ENCODE measurements around the gene EVL.
"Not testable (repeated sequence)": the region's sequence is repeated elsewhere in the genome, so short reads cannot be mapped to it uniquely, and the experiment has no call there.

EVL gene

DNA sequence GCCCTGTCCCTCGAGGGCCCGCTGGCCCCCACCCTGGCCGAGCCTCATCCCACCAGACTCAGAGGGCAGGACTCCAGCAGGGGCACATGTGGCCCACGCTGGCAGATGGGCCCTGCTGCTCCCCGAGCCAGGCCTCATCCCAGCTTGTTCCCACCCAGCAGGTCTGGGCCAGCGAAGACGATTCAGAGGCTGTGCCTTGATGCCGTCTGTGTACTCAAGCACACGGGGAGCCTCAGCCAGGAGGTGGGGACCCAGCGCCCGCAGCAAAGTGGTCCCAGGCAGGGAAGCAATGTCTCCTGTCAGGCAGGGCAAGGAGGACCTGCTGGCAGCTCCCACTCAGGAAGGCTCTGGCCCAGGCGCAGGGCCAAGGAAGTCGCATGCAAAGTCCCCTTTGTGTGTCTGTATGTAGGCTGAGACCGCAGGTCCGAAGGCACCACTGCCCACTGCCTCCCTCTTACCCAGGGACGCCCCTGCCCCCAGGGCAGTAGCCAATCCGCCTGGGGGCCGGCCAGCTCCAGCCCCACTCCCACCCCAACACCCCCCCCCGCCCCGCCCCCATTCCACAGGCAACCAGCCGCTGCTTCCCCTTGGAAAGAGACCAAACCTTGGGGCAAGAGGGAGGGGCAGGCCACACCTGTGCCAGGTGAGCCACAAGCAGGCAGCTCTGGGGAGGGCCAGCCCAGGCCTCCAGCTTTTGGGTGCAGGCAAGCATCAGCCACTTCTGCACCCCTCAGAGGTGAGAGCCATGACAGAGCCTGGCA, 84.8 kb downstream of the EVL start:
- DNase-seq = no peak

DNA sequence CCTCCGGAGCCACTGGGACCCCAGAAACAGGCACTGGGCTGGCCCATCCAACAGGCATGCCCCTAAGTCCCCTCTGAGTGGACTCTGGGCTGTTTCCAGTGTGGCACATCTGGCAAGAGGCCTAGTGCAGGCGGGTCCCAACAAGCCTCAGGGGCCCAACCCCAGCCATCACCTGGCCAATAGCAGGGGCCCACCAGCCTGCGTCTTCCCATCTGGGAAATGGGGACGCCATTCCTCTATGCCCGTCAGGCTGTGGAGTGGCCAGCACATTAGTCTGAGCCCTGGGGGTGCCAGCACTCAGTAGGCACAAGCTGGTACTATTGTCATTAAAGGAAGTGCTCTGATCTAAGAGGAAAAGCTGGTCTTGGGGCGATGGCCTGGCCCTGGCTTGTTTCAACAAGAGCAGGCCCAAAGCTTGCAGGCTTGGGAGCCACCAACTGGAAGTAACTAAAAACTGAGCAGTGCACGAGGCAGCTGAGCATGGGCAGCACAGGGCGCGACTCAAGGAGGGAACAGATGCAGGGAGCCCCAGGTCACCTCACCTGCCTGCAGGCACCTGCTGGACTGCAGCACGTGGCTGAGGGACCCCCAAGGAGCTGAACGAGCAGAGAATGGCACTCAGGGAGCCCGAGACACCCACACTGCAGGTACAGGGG, 85.8 kb downstream of the EVL start:
- no peak for DNase-seq

DNA sequence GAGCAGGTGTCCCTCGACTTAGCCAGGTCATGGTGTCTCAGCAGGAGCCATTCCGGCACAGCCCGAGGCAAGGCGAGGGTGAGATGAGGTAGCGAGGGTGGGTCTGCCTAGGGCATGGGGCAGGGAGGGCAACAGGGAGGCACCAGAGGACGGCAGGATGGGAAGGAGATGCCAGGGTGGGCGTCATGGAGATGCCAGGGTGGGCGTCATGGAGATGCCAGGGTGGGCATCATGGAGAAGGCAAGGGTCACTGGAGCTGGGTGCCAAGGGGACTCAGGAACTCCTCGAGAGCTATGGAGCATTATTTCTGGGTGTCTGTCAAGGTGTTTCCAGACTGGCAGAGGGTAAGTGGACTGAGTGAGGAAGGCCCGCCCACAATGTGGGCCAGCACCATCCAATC, 86.9 kb downstream of the EVL start:
- no peak for DNase-seq

DNA sequence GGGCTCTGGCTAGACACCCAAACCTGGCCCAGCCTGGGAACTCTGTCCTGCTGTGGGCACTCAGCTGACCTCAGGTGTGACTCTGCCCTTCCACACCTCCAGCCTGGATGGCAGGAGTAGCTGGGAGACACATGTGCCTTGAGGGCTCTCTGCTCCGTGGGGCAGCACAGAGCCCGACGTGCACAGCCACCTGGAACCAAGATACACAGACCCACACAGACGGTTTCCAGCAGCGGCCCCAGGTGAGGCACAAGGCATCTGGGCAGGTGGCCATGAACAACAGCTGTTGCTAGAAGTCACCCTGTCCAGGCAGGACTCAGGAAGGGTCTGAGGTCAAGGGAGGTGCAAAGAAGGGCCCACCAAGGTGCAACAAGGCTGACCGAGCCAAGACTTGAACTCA, 88.3 kb downstream of the EVL start:
- DNase-seq = no peak

DNA sequence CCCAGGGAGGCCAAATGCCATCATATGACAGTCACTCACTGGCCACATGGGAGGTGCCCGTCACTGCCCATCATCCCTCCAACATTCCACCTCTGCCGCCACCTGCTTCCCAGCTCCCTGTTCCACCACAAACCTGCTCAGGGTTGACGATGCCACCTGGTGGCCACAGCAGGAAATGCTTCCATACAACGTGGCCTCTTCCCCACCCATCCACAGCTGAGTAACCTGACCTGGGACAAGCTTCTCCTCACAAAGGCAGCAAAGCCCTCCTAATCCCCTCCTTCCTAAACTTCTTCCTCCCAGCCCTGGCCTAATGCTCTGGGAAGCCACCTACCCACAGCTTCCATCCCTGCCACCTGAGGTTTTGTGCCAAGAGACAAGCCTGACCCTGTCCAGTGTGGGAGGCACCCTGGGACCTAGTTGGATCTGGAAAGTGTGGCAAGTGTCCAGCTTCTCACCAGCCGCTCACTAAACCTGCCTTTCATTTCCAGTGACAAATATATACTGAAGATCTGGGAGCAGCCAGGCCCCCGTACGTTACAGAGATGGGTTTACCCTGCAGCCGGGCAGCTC, 89.9 kb downstream of the EVL start:
- peak; percentile 85 for DNase-seq

DNA sequence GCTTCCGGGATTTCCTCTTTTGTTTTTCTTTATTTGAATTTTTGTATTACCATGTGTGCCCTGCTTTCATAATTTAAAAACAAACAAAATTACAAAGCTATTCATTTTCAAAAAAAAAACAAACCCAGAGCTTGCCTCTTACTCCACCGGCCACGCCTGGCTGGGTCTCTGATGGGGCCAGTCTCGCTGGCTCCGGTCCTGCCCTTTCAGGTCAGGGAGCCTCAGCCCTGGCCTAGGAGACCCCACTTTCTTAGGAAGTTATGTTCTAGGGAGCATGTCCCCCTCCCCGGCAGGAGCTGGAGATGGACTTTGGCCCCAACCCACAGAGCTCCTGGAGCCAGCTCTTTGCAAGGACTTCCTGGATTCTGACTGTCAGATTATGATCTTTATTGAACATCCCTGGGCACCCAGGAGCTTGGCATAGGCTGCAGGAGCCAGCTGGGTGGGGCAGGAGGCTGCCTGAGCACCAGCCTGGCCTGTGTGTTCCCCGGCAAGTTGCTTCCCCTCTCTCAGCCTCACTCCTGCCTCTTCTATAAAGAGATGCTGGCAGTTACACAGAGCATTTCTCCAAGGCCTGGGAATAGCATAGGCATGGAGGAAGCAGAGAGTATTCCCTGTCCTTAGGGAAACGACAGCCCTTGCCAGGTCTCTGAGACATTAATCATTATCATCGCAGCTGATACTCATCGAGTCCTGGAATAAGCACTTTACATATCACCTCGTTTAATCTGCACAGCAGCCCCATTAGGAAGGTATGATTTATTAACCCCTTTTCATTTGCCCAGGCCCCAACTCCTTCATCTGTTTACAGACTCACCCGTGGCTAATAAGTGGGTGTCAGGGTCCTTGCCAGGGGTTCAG, 90.8 kb downstream of the EVL start:
- no peak for DNase-seq

DNA sequence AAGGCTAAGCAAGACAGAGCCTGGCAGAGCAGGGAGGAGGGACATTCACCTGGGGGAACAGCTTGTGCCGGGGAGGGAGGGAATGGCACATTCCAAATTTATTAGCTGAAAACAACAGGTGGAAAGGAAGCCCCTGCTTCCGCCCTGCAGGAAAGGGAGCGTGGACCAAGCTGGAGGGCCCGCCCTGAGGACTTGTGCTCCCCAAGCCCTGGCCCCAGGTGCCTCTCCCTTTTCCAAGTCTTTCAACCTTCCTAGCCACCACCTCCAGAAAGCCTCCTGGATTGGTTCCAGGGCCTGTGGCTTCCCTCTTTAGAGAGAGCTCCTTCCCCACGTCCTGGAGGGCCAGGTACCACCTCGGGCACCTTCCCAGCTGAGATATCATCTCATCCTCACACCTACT, 91.6 kb downstream of the EVL start:
- DNase-seq = no peak

DNA sequence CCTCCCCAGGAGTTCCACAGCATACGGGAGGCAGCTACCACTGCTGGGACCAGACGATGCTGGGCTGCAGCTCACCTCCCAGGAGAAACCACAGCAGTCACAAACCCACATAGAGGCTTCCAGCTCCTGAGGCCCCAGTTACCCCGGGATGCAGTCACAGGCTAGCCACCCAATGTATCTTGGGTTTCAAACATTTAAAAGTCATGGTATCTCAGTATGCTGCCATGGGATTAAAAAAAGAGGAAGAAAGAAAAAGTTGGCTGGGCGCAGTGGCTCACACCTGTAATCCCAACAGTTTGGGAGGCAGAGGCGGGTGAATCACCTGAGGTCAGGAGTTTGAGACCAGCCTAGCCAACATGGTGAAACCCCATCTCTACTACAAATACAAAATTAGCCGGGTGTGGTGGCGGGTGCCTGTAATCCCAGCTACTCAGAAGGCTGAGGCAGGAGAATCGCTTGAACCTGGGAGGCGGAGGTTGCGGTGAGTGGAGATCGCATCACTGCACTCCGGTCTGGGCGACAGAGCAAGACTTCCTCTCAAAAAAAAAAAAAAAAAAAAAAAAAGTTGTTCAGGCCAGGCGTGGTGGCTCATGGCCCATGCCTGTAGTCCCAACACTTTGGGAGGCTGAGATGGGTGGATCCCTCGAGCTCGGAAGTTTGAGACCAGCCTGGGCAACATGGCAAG, 92.5 kb downstream of the EVL start:
- DNase-seq = not testable (repeated sequence)

DNA sequence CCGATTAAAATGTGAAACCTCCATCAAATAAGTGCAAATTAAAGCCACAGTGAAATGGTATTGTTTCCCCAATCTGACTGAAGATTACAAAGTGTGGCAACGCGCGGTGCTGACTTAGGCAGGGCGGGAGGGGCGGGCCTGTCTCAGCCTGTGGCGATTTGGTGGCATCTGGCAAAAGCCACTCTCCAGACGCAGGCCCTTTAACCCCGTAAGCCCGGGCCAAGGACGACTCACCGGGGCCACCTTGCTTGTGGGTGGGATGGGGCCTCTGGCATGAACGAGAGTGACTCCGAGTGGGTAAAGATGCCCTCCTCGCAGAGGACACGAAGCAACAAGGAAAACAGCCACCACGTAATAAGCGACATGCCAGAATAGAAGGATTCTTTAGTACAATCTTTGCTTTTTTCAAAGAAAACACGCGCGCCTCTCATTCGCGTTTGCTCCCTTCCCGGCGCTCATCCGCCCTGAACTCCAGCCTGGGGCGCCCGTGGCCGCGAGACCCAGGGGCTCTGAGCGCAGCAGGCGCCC, 93.4 kb downstream of the EVL start:
- no peak for DNase-seq

DNA sequence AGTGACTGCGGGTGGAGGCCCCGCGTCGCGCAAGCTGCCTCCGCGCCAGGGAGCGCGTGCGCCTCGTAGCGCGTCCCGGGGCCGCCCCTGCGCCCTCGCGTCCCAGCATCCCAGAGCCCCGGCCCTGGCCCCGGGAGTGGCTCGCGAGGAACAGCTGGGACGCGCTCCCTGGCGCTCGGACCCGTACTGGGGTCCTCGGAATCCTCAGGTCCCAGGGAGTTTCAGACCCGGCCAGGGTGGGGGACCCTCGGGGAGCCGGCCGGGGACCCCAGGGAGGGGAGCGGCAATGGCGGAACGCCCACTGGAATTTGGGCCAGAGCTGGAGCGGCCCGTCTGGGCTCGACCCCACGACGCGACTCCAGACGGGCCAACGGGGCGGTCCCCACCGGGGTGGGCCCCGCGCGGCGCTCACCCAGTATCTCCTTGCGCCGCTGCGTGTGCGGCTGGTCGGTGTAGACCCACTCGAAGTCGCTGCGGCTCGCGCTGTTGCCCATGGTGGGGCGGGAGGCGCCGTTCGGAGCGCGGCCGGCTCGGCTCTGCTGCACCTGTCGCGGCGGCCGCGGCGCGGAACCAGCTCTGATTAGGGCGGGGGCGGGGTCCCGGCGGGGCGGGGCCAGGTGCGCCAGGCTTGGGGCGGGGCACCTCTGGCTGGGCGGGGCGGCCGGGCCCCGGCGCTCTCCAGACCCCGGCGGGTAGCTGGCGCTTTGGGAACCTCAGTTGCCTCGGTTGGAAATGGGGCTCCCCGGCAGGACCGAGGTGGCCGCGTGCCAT, 94.1 kb downstream of the EVL start, which contains the start of gene DEGS2:
Gene DEGS2 (minus strand): TSS at position 552 of the 771 bp plus-strand sequence. CDS start 58 bp downstream, at position 494.
- DNase-seq = peak; percentile 66

DNA sequence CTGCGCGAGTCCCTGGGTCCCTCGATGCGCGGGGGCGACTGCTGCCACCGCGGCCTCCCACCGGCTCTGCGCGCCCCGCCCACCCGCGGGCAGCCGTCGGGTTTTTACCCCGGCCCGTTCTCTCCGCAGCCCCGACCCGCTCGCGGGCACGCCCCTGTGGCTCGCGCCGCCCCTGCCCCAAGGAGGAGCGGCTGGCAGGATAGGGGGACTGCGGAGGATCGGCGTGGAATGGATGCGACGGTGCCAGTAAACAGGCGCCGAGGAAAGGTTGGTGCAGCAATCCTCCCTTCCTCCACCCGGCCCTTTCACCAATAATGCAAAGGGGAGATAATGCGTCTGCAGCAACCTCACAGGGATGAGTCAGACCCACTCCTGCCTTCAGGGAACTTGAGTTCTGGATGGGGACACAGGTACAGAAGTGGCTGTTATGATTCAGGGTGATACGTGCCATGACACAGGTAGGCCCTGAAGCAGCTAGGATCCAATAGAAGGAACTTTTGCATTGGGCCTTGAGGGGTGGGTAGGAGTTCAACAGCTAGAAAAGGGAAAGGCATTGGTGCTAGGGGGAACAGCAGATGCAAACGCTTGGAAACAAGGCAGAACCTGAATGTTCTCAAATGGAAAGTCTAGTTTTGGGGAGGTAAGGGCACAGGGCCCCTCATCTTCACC, 94.8 kb downstream of the EVL start:
- no peak for DNase-seq

DNA sequence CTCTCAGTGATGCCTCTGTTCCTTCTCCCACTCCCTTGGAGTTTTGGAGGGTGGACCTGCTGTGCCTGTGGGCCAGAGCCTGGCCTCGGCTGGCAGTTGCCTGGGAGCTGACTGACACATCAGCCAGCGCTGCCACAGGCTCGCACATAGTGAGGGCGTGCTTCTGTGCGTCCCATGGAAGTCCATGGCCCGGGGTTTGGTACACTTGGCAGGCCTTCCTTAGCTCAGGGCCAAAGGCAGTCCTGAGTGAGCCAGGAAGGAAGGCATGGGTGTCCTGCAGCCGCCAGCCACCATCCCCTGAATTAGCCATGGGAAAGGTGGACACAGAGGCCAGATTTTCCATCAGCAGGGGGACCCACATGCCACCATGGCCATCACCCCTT, 95.3 kb downstream of the EVL start:
- no peak for DNase-seq

DNA sequence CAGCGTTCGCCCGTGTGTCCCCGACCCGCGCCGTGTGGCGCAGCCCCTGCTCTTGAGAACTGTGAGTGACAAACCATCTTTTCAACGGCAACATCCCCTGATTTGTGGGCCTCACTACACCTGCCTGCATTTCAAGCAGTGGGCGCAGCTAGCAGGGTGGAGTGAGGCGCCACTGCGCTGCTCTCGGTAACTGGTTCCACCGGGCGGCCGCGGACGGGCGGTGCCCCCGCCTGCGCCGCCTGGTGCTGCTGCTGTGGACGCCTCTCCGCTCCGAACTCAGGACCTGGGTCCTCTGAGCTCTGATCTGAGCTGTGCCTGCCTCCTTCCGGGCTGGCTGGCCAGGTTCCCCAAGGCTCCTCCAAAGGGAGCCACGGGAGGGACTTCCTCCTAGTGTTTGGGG, 100.2 kb downstream of the EVL start:
- no peak for DNase-seq

DNA sequence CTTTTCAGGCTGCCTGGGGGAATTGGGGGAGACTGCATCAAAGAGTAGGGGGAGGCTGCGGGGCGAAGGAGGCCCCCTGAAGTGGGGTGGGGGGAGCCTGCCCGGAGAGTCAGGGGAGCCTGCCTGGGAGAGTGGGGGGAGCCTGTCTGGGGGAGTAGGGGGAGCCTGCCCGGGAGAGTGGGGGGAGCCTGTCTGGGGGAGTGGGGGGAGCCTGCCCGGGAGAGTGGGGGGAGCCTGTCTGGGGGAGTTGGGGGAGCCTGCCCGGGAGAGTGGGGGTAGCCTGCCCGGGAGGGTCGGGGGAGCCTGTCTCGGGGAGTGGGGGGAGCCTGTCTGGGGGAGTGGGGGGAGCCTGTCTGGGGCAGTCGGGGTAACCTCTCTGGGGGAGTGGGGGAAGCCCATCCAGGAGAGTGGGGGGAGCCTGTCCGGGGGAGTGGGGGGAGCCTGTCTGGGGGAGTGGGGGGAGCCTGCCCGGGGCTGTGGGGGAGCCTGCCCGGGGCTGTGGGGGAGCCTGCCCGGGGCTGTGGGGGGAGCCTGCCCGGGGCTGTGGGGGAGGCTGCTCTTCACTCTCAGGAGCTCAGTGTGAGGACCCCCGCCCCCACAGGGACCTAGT, 100.7 kb downstream of the EVL start:
- DNase-seq = no peak

DNA sequence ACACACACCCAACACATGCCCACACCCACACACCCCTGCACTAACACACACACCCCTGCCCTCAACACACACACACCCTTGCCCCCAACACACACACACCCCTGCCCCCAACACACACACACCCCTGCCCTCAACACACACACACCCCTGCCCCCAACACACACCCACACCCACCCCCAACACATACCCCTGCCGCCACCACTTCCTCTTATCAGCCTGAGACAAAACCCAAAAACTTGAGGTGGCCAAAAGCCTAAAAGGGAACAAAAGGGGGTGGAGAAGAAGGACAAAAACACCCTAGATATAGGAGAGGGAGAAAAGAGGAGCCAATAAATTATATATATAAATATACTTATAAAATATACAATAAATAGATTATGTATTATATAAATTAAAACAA, 103.3 kb downstream of the EVL start:
- no peak for DNase-seq

DNA sequence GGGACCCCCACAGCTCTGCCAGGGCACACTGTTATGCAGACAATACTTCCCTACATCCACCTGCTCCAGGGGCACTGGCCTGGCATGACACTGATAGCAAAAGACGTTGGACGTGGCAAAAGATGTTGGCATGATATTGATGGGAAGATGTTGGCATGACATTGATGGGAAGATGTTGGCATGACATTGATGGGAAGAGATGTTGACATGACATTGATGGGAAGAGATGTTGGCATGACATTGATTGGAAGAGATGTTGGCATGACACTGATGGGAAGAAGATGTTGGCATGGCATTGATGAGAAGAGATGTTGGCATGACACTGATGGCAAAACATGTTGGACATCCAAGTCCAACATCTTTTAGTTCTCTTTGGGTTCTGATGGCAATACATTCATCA, 105.7 kb downstream of the EVL start:
- DNase-seq = no peak

DNA sequence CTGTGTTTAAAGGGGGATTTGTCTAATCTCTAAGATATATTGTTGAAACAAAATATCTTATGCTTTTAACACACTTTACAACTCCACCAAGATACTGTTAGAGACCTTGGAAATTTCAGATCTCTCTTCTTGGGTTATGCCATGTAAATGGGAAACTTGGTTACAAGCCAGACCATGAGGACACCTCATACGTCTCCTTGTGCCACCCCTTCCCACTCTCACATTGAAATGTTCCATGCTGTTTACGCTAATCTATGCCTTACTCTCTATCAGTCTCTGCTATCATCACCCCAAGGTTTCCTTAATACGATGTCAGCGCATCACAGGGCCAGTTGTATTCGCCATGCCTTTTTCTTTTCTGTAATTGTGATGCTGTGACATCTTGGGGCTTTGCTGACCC, 107.6 kb downstream of the EVL start:
- DNase-seq = no peak

DNA sequence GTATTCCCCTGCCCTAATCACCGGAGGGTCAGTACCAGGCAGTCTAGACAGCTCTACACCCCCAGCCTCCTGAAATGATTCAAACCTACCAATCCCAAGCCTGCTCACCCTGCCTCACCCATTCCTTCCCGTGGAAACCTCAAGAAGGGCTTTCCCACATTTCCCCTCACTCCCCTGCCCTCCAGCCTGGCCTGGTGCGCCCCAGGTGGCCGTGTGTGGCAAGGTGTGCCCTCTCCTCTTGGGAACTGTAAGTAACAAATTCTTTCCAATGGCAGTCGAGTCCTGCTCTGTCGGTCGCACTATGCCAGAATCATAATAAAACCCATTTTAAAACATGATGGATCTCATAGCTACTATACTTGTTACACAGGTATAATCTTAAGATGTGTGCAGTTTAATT, 108.1 kb downstream of the EVL start:
- no peak for DNase-seq

DNA sequence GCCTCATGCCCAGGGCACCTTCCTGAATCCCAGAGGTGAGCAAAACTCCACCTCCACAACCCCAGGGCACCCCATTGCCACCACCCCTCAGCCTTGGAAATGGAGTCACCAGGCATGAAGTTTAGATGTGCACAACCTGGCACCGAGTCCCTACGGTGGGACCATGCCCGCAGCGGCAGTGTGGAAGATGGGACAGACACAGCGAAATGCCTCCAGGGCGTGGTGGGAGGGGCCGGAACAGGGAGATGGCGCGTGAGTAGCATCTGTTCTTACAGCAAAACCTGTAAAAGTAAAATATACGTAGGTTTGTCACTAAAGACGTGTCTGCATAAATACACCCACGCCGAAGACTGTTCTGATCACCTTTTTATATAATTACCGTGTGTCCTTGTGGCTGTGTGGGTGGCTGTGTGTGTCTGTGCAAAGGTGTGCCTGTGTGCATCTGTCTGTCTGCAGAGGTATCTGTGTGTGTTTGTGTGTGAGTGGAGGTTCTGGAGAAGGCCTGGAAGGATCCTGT, 111.6 kb downstream of the EVL start:
- DNase-seq = no peak

DNA sequence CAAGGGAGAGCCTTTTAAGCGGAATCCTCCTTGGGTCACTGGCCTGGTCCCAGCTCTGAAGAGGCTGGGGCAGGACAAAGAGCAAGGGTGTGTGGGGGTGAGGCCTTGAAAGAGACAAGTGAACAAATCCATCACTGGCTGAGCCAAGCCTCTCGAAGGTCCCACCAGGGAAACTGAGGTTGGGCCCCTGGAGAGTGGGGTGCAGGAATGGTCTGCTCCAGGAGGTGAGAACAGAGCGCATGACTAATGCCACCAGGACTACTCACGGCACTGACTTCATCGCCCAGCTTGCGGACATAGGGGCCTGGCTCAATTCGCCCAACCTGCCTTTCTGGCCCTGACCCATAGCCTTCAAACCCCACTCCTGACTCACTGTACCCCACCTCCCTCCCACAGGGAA, 113.5 kb downstream of the EVL start:
- no peak for DNase-seq

Measured in 8988T (cell line).